T-helper 2 cell treated with Interferon-gamma antibody and Interleukin-4, amounts not matched to agents 100 ng/mL and 5 ng/mL, for 36 hours (primary cell): ENCODE measurements around the gene TPM2. TPM values are rescaled to one million over a fixed set of nuclear protein-coding genes. Genes with fewer than 3 reads are reported as not detected.

ENCODE experiments used
- intact Hi-C: fragments of 100-400 bp; cut with micrococcal nuclease; formaldehyde crosslinking; loops from one replicate; pipeline ENCODE4 v1.15.1; 2023
- total RNA-seq: library from RNA; stranded (reverse); gene quantifications from 2 replicates; pipeline ENCODE4 v1.2.3, GENCODE V29; 2022

Gene TPM2
- total RNA-seq, 1 donor from 2014 or later = 5.9 TPM

- intact Hi-C loops = loop anchor here (2.0 kb wide), 2 partner anchors 31 to 39 kb away; partner anchors contain the start of genes CCDC107 and RMRP
Measured at GRCh38 chr9:35697486-35697885, 7.8 kb upstream of the TPM2 start.

- intact Hi-C loops = loop anchor here (2.0 kb wide), 2 partner anchors 32 to 38 kb away; partner anchors contain the start of genes CCDC107 and RMRP
Measured at GRCh38 chr9:35696520-35697215, 6.9 kb upstream of the TPM2 start.

GRCh38 chr9:35695943-35696401 is 6.2 kb upstream of the TPM2 start:
- intact Hi-C loops = loop anchor here (2.0 kb wide), 2 partner anchors 33 to 37 kb away; partner anchors contain the start of genes CCDC107 and RMRP

- intact Hi-C loops = loop anchor here (5.0 kb wide), 1 partner anchor 45 kb away; no protein-coding TSS in a partner anchor
Measured at GRCh38 chr9:35691757-35692301, 2.1 kb upstream of the TPM2 start.

GRCh38 chr9:35691334-35691650 is 1.6 kb upstream of the TPM2 start:
- intact Hi-C loops = loop anchor here (5.0 kb wide), 1 partner anchor 44 kb away; no protein-coding TSS in a partner anchor

- intact Hi-C loops = loop anchor here (5.0 kb wide), 1 partner anchor 43 kb away; no protein-coding TSS in a partner anchor
Measured at GRCh38 chr9:35690614-35691333, 1.0 kb upstream of the TPM2 start.

GRCh38 chr9:35690294-35690613 is 529 bp upstream of the TPM2 start:
- intact Hi-C loops = loop anchor here (5.0 kb wide), 1 partner anchor 43 kb away; no protein-coding TSS in a partner anchor

GRCh38 chr9:35688558-35689541 is 875 bp downstream of the TPM2 start:
- intact Hi-C loops = no loop called here

- intact Hi-C loops = no loop called here
Measured at GRCh38 chr9:35687972-35688557, 1.7 kb downstream of the TPM2 start.

GRCh38 chr9:35687306-35687705 is 2.4 kb downstream of the TPM2 start:
- intact Hi-C loops = no loop called here

- intact Hi-C loops = no loop called here
Measured at GRCh38 chr9:35686222-35687203, 3.2 kb downstream of the TPM2 start.

- intact Hi-C loops = no loop called here
Measured at GRCh38 chr9:35685506-35685905, 4.2 kb downstream of the TPM2 start.

- intact Hi-C loops = no loop called here
Measured at GRCh38 chr9:35684921-35685320, 4.8 kb downstream of the TPM2 start.

GRCh38 chr9:35683323-35683722 is 6.4 kb downstream of the TPM2 start:
- intact Hi-C loops = no loop called here

- intact Hi-C loops = no loop called here
Measured at GRCh38 chr9:35682520-35683315, 7.0 kb downstream of the TPM2 start.

GRCh38 chr9:35682051-35682450 is 7.7 kb downstream of the TPM2 start:
- intact Hi-C loops = no loop called here

GRCh38 chr9:35681341-35682002 is 8.3 kb downstream of the TPM2 start:
- intact Hi-C loops = no loop called here
